Measurements from ENCODE around the gene EGR2.

Gene EGR2

DNA sequence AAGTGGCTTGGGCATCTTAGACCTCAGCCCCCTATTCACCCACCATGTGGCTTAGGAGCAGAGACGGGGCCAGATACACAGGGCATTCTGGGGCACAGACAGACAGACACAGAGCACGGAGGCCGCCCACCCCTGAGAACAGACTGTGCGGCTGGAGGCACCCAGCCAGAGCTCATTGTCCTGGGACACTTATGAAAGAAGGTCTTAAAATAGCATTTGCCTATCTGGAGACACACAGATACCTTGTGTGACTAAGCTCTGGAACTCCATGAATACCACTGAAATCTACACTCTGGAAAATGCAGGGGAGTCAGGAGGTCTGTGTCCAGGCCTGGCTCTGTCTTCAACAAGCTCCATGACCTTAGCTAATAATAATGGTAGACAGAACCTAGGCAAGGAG is 53.0 kb downstream of the EGR2 start:
- Histone ChIP-seq H3K4me1 (ENCODE audit: control insufficient read depth, insufficient read depth, low read length) (peaks cover 8% of the 10 kb centered on the region), H3K9ac (ENCODE audit: low read depth, low read length) (no peak overlapping the region), H3K36me3 (ENCODE audit: control insufficient read depth, insufficient read depth, low read length) (no peaks in the 10 kb centered on the region), H3K4me3 (ENCODE audit: low read depth, low read length) (no peak overlapping the region), H3K9me3 (ENCODE audit: control insufficient read depth, insufficient read depth, low read length) (no peaks in the 10 kb centered on the region), H3K27me3 (ENCODE audit: control insufficient read depth, insufficient read depth, low read length) (no peaks in the 10 kb centered on the region)

All from iPS-15b (cell line).